HG03039 (cell line): ENCODE results near the gene SLITRK2.

ENCODE experiments used
- ATAC-seq: cut with Tn5 transposase; IDR thresholded peaks from one replicate; pipeline ENCODE4 v1.9.1; 2021; ENCODE audit warnings: mild to moderate bottlenecking, moderate library complexity; ENCODE audit not compliant: unreplicated experiment

The SLITRK2 gene, protein sequence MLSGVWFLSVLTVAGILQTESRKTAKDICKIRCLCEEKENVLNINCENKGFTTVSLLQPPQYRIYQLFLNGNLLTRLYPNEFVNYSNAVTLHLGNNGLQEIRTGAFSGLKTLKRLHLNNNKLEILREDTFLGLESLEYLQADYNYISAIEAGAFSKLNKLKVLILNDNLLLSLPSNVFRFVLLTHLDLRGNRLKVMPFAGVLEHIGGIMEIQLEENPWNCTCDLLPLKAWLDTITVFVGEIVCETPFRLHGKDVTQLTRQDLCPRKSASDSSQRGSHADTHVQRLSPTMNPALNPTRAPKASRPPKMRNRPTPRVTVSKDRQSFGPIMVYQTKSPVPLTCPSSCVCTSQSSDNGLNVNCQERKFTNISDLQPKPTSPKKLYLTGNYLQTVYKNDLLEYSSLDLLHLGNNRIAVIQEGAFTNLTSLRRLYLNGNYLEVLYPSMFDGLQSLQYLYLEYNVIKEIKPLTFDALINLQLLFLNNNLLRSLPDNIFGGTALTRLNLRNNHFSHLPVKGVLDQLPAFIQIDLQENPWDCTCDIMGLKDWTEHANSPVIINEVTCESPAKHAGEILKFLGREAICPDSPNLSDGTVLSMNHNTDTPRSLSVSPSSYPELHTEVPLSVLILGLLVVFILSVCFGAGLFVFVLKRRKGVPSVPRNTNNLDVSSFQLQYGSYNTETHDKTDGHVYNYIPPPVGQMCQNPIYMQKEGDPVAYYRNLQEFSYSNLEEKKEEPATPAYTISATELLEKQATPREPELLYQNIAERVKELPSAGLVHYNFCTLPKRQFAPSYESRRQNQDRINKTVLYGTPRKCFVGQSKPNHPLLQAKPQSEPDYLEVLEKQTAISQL

DNA sequence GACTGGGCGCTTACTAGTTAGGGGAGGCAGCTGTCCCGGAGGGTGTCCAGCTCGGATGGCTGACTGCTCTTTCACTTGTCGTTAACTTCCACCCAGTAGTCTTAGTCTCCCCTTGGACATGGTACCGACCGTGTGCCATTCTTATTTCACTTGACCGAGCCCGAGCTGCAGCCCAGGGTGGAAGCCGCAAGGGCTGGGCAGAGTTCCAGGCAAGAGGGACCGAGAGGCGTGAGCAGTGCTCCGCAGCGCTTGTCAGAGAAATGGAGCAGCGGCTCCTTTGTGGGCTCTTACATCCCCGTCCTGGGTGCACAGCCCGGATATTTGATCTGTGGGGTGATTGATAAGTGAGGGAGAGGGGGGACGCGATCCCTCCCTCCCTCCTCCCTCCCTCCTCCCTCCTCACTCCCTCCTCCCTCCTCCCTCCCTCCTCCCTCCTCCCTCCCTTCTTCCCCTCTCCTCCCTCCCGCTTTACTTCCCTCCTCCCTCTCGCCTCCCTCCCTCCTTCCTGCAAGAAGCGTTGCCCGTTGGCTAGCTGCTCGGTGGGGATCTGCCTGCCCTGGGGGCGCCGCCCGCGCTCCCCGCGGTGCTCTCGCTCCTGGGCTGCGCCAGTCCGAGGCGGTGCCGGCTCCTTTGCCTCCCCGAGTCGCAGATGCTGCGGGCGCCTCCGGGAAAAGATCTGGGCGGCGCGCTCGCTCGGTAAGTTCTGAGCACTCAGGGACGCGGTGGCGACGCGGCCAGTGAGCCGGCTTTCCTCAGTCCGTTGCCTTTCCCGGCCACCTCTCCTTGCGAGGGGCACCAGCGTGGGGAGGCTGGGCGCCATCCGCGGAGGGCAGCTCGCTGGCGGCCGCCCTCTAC is at the start of gene SLITRK2:
TSS of gene SLITRK2 (plus strand) at position 499 of the 855 bp plus-strand sequence. CDS start 4,597 bp downstream, outside the sequence.
- ATAC-seq: no peak

GRCh38 chrX:145773006-145773405 is 44.6 kb upstream of the SLITRK2 start:
- no peak for ATAC-seq

GRCh38 chrX:145792281-145792680 is 25.3 kb upstream of the SLITRK2 start:
- ATAC-seq: no peak

GRCh38 chrX:145803508-145803907 is 14.1 kb upstream of the SLITRK2 start:
- ATAC-seq: no peak

DNA sequence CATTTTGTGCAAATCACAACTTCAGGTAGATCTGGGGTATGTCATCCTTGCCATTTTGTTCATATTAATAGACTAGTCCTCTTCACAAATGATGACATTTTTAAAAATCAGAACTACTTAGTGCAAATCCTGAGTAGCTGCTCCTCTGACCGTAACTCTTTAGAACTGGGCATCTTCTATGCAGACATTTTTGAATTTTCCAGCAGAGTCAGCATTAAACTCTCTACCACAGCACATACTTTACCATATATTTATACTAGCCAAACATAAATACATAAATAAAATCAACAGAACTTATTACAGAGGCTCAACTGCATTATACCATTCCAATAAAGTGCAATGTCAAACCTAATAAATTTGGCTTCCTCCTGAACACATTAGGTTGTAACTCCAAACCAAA is 4.5 kb upstream of the SLITRK2 start:
- no peak for ATAC-seq

- no peak for ATAC-seq
Observed at GRCh38 chrX:145816601-145817315, 871 bp upstream of the SLITRK2 start.

GRCh38 chrX:145818186-145819113 is 821 bp downstream of the SLITRK2 start:
- ATAC-seq: no peak

- ATAC-seq: no peak
Observed at GRCh38 chrX:145820825-145821224, 3.2 kb downstream of the SLITRK2 start.

DNA sequence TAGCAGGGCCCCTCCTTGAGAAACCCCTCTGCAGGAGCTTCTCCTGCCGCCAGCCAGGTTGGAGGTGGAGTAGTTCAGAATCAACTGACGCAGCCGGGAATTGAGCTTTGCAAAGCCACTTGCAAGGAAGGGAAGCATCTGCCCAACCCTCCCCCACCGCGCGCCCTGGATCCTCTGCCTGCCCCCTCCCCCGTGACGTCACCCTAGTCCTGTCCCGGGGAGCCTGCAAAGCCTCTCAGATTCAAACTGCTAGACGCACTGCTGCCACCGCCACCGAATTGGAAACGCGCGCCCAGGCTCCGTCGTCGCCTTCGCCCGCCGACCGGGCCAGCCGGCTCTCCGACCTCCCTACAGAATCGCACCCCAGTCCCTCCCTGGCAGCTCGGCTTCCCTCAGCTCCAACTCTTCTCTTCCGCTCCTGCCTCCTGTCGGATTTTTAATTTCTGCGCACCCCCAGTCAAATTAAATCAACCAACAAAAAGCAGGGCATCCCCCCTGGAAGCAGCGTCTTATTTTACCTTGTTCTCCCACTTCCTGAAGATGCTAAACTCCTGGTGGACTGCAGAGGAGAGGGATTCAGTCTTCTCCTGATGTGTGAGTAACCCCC is 3.8 kb downstream of the SLITRK2 start:
- no peak for ATAC-seq

- no peak for ATAC-seq
Observed at GRCh38 chrX:145821898-145822571, 4.4 kb downstream of the SLITRK2 start.

DNA sequence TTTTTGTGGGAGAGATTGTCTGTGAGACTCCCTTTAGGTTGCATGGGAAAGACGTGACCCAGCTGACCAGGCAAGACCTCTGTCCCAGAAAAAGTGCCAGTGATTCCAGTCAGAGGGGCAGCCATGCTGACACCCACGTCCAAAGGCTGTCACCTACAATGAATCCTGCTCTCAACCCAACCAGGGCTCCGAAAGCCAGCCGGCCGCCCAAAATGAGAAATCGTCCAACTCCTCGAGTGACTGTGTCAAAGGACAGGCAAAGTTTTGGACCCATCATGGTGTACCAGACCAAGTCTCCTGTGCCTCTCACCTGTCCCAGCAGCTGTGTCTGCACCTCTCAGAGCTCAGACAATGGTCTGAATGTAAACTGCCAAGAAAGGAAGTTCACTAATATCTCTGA is 5.5 kb downstream of the SLITRK2 start:
- ATAC-seq: no peak

- no peak for ATAC-seq
Observed at GRCh38 chrX:145825896-145826295, 8.3 kb downstream of the SLITRK2 start.

DNA sequence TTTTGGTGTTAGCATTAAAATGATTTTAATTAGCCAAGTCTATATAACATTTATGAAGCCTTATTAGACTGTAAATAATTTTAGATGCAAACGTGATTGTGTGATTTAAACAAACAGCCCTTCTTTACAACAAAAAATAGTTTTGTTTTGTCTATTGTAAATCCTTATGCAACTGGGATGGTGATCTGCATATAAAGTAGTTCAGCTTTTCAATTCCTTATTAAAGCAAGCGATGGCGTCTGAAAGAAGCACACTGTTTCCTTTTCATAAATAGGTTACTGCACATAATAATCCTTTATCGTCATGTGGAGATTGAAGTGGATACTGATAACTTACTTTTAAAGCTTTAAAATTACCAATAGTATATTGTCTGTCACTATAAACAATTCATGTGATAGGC is 8.8 kb downstream of the SLITRK2 start:
- ATAC-seq: no peak

- ATAC-seq: no peak
Observed at GRCh38 chrX:145832796-145833195, 15.2 kb downstream of the SLITRK2 start.

- ATAC-seq: no peak
Observed at GRCh38 chrX:145840531-145840930, 22.9 kb downstream of the SLITRK2 start.

GRCh38 chrX:145843146-145843904 is 25.7 kb downstream of the SLITRK2 start:
- no peak for ATAC-seq

DNA sequence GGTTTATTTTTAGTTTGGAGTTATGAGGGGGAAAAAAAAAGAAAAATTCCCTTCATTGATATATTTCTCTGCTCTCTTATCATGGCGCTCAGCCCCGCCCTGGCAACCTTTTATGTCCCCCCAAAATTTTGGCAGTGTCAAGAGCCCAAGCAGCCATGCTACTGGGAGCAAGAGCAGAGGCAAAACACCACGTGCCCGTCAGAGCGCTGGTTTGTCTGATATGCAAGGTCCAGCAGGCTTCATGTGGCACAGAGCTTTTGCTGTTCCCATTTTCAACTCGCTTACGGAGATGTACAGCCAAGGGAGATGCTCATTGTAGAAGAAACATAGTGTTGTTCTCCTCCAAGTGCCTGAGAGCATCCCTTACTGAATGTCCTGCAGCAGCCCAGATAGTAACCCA is 27.3 kb downstream of the SLITRK2 start:
- ATAC-seq: no peak

DNA sequence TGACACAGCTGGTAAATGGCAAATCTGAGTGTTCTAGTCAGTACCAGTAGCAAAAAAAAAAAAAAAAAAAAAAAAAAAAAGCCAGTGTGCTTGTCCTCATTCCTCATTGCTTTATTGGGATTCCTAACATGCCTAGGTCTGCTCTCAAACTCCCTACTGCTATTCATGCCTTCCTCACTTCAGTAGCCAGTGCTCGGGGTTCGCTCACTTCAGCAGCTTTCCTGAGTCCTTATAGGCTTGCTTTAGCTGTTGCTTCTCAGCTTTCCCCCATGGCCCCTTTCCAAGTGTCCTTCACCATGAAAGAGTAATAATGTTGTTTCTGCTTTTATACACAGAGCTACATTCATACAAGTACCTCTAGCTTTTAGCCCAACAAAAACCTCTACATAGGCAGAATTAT is 30.8 kb downstream of the SLITRK2 start:
- no peak for ATAC-seq
